H1 (cell line): ENCODE measurements around the gene KIF26B. TPM values are rescaled to one million over a fixed set of nuclear protein-coding genes. Genes with fewer than 3 reads are reported as not detected.

ENCODE experiments used
- CTCF ChIA-PET: fragments of 300-600 bp; sonication (Branson Sonifier 250); formaldehyde crosslinking; loops from one replicate; lab custom pipeline; 2021; ENCODE audit not compliant: partially characterized antibody; lab: Charles Lee
- POLR2A ChIA-PET: fragments of 300-600 bp; sonication (Branson Sonifier 250); formaldehyde crosslinking; loops from one replicate; lab custom pipeline; 2021; ENCODE audit warnings: inconsistent platforms; ENCODE audit not compliant: partially characterized antibody; lab: Charles Lee
- DNase-seq, 2 experiments: peaks; one replicate each; pipeline versions ENCODE4 v3.0.0 to v3.0.0-alpha.2; 2010 to 2022; ENCODE audit warnings: low spot score in 2 of 2, low read depth in 1 of 2, mixed read lengths in 1 of 2
- FAIRE-seq: peaks from 2 replicates; lab custom pipeline; 2011; peaks lifted over from hg19 to GRCh38; lab: Jason Lieb, UNC
- H2AFZ ChIP-seq: 2 replicates; pipeline ENCODE4 v1.8.1; 2012; ENCODE audit warnings: low read length, inconsistent platforms
- H2AK5ac ChIP-seq: 2 replicates; pipeline ENCODE4 v1.6.1; 2013; ENCODE audit warnings: low read depth, low read length
- H2BK120ac ChIP-seq: replicated peaks from 2 replicates; pipeline ENCODE3; 2013; ENCODE audit warnings: low read depth, low read length, inconsistent platforms
- H2BK12ac ChIP-seq: 2 replicates; pipeline ENCODE4 v1.6.1; 2013; ENCODE audit warnings: low read depth, low read length
- H2BK15ac ChIP-seq: 2 replicates; pipeline ENCODE4 v1.6.1; 2013; ENCODE audit warnings: low read length
- H2BK20ac ChIP-seq: 2 replicates; pipeline ENCODE4 v1.6.1; 2013; ENCODE audit warnings: low read length
- H2BK5ac ChIP-seq: 2 replicates; pipeline ENCODE4 v1.6.1; 2013; ENCODE audit warnings: low read depth, low read length
- H3K14ac ChIP-seq: 2 replicates; pipeline ENCODE4 v1.6.1; 2013; ENCODE audit warnings: inconsistent platforms; ENCODE audit not compliant: insufficient read length
- H3K18ac ChIP-seq: 2 replicates; pipeline ENCODE4 v1.6.1; 2013; ENCODE audit warnings: low read length; ENCODE audit errors: extremely low read depth
- H3K23ac ChIP-seq: 2 replicates; pipeline ENCODE4 v1.6.1; 2013; ENCODE audit warnings: inconsistent platforms; ENCODE audit not compliant: insufficient read length
- H3K23me2 ChIP-seq: 2 replicates; pipeline ENCODE4 v1.6.1; 2013; ENCODE audit warnings: low read depth, low read length
- H3K27ac ChIP-seq: 2 replicates; pipeline ENCODE4 v1.6.1; 2011; ENCODE audit warnings: low read depth, low read length, inconsistent platforms
- H3K27me3 ChIP-seq, 4 experiments: replicated peaks in 1 of 4; 1 replicate in 1 of 4; 2 replicates in 3 of 4; pipeline versions ENCODE4 v1.6.1 to v1.8.1; 2011 to 2013; ENCODE audit warnings: low read length in 3 of 4, mild to moderate bottlenecking in 3 of 4, inconsistent platforms in 2 of 4, mixed read lengths in 2 of 4, moderate library complexity in 1 of 4; ENCODE audit not compliant: control insufficient read depth in 3 of 4, insufficient read depth in 3 of 4; ENCODE audit errors: extremely low read depth in 1 of 4
- H3K36me3 ChIP-seq, 4 experiments: 2 replicates each; pipeline versions ENCODE4 v1.6.1 to v1.8.1; 2011 to 2013; ENCODE audit warnings: mild to moderate bottlenecking in 4 of 4, low read length in 3 of 4, moderate library complexity in 2 of 4, control low read depth in 1 of 4, inconsistent platforms in 1 of 4; ENCODE audit not compliant: insufficient read depth in 4 of 4, control insufficient read depth in 2 of 4
- H3K4ac ChIP-seq: replicated peaks from 2 replicates; pipeline ENCODE3; 2013; ENCODE audit warnings: low read length, low read depth, mixed read lengths, inconsistent platforms; ENCODE audit not compliant: insufficient read length
- H3K4me1 ChIP-seq, 4 experiments: replicated peaks in 1 of 4; 1 replicate in 1 of 4; 2 replicates in 3 of 4; pipeline versions ENCODE4 v1.6.1 to v1.8.1; 2011 to 2013; ENCODE audit warnings: low read length in 3 of 4, inconsistent platforms in 2 of 4, mixed read lengths in 1 of 4; ENCODE audit not compliant: insufficient read depth in 4 of 4, control insufficient read depth in 3 of 4
- H3K4me2 ChIP-seq, 2 experiments: 2 replicates each; pipeline versions ENCODE4 v1.6.1 to v1.8.1; 2011 to 2013; ENCODE audit warnings: low read depth in 2 of 2, low read length in 2 of 2, control low read depth in 1 of 2, inconsistent platforms in 1 of 2, mild to moderate bottlenecking in 1 of 2; ENCODE audit not compliant: insufficient read depth in 1 of 2
- H3K4me3 ChIP-seq, 4 experiments: fragments of 200-600, 300-600 bp in 1 of 4; sonication (generic), shearing (Covaris generic), sonication (Bioruptor Twin) in 1 of 4; 2 replicates each; pipeline versions ENCODE4 v1.5.1 to v1.8.1; 2011 to 2016; ENCODE audit warnings: low read length in 4 of 4, low read depth in 3 of 4, control low read depth in 2 of 4, inconsistent platforms in 2 of 4, mild to moderate bottlenecking in 2 of 4, mixed read lengths in 1 of 4, moderate library complexity in 1 of 4; ENCODE audit not compliant: insufficient read depth in 2 of 4; ENCODE audit errors: extremely low read depth in 1 of 4
- H3K56ac ChIP-seq: replicated peaks from 2 replicates; pipeline ENCODE3; 2013; ENCODE audit warnings: low read depth, mild to moderate bottlenecking, mixed read lengths, low read length, inconsistent platforms; ENCODE audit not compliant: insufficient read length
- H3K79me1 ChIP-seq: 2 replicates; pipeline ENCODE4 v1.6.1; 2013; ENCODE audit warnings: low read depth, low read length, control low read depth
- H3K79me2 ChIP-seq, 2 experiments: 2 replicates each; pipeline versions ENCODE4 v1.6.1 to v1.8.1; 2012 to 2013; ENCODE audit warnings: low read length in 2 of 2, mild to moderate bottlenecking in 2 of 2, inconsistent platforms in 1 of 2; ENCODE audit not compliant: insufficient read depth in 2 of 2, control insufficient read depth in 1 of 2
- H3K9ac ChIP-seq, 4 experiments: replicated peaks in 1 of 4; 1 replicate in 1 of 4; 2 replicates in 3 of 4; pipeline versions ENCODE4 v1.6.1 to v1.8.1; 2011 to 2013; ENCODE audit warnings: low read depth in 3 of 4, low read length in 3 of 4, control low read depth in 2 of 4, mild to moderate bottlenecking in 2 of 4, moderate library complexity in 2 of 4, inconsistent platforms in 1 of 4; ENCODE audit errors: extremely low read depth in 1 of 4
- H3K9me3 ChIP-seq, 2 experiments: 2 replicates each; pipeline versions ENCODE4 v1.6.1 to v1.8.1; 2012 to 2013; ENCODE audit warnings: mild to moderate bottlenecking in 2 of 2, moderate library complexity in 2 of 2, control low read depth in 1 of 2, inconsistent platforms in 1 of 2, low read depth in 1 of 2, low read length in 1 of 2, mixed read lengths in 1 of 2; ENCODE audit not compliant: insufficient read depth in 2 of 2
- H4K20me1 ChIP-seq, 2 experiments: replicated peaks in 1 of 2; 2 replicates each; pipeline versions ENCODE3 to v1.8.1; 2011 to 2013; ENCODE audit warnings: inconsistent platforms in 2 of 2, low read length in 2 of 2, mild to moderate bottlenecking in 1 of 2; ENCODE audit not compliant: insufficient read depth in 2 of 2, control insufficient read depth in 1 of 2
- H4K5ac ChIP-seq: 2 replicates; pipeline ENCODE4 v1.6.1; 2013; ENCODE audit warnings: low read length, low read depth, mixed read lengths, inconsistent platforms; ENCODE audit not compliant: insufficient read length
- H4K8ac ChIP-seq: 2 replicates; pipeline ENCODE4 v1.8.0; 2013; ENCODE audit warnings: mild to moderate bottlenecking, moderate library complexity, low read length, inconsistent platforms; ENCODE audit not compliant: insufficient read depth; ENCODE audit errors: extremely low read depth
- H4K91ac ChIP-seq: replicated peaks from 2 replicates; pipeline ENCODE3; 2013; ENCODE audit warnings: low read length, mixed read lengths, inconsistent platforms; ENCODE audit not compliant: insufficient read length
- CHD2 ChIP-seq: IDR thresholded peaks from 2 replicates; pipeline ENCODE4 v1.6.1; 2012; ENCODE audit warnings: low read length, improper control_type of control experiment
- POU5F1 ChIP-seq: IDR thresholded peaks from 2 replicates; pipeline ENCODE4 v1.6.1; 2011; ENCODE audit warnings: low read depth, mild to moderate bottlenecking, low read length, moderate library complexity
- WGBS, 2 experiments: shearing (Covaris generic) in 1 of 2; methylation state at CpG; one replicate each; pipeline versions ENCODE4 v1.1.6 to v1.1.7; 2013 to 2015; ENCODE audit warnings: low lambda C conversion rate in 2 of 2, mixed read lengths in 2 of 2, inconsistent platforms in 1 of 2, low coverage in 1 of 2, missing lambda C conversion rate in 1 of 2; ENCODE audit not compliant: insufficient replicate concordance in 2 of 2, insufficient coverage in 1 of 2, insufficient read length in 1 of 2; ENCODE audit errors: extremely low coverage in 1 of 2, missing lambda C conversion rate in 1 of 2; 5-methylcytosine and 5-hydroxymethylcytosine counted together
- polyA plus RNA-seq, 7 experiments: library from polyadenylated mRNA; depleted of rRNA in 3 of 7; stranded (reverse) in 5 of 7; unstranded in 2 of 7; fragments of >200 nt in 5 of 7; fragments of 200-250 nt in 2 of 7; gene quantifications; 1 replicate in 5 of 7; 2 replicates in 1 of 7; 4 replicates in 1 of 7; pipeline versions ENCODE4 v1.2.1 to v1.2.3, GENCODE V29; 2011 to 2013; ENCODE audit warnings: missing spikeins in 2 of 7, mixed read lengths in 2 of 7
- total RNA-seq: library from RNA; stranded (reverse); fragmentation: NEBNext Ultra II Directional; extraction: Animal tissue kit (Norgen Biotek cat#: 25700); gene quantifications from 2 replicates; pipeline ENCODE4 v1.2.1, GENCODE V29; 2021

Gene KIF26B
- total and polyA plus RNA-seq, 2 of the 8 experiments (the other 6 are each of a cell fraction or from before 2014, with no cell fraction given): 0.06 to 0.28 TPM

GRCh38 chr1:245348626-245349025, 193.8 kb downstream of the KIF26B start:
- no peaks in the 10 kb centered on the region for H3K9me3 ChIP-seq
- H3K27ac ChIP-seq: no peak overlapping the region
- H3K27me3 ChIP-seq: no peaks in the 10 kb centered on the region
- H4K91ac ChIP-seq: peak overlapping the region; percentile 22
- WGBS, 2 experiments: 91% methylated on average over 9 of the region's 9 CpGs; no CpG with 5 or more reads in 1 of the 2 experiments
- no peak overlapping the region for H3K23ac ChIP-seq
- H3K4me2 ChIP-seq: no peak overlapping the region
- H4K8ac ChIP-seq: no peak overlapping the region
- no peak overlapping the region for H3K4me3 ChIP-seq
- H2AFZ ChIP-seq: 0 out of 2 replicates have a peak overlapping the region, but pooled peaks have one; percentile 53
- no peak overlapping the region for H2AK5ac ChIP-seq
- no peak overlapping the region for H2BK15ac ChIP-seq
- DNase-seq: no peak
- H3K4me1 ChIP-seq: peaks cover 0 to 4% (median 3%) of the 10 kb centered on the region in 4 experiments; a peak in 3 of 7 replicates
- no peaks in the 10 kb centered on the region for H3K79me1 ChIP-seq
- no peaks in the 10 kb centered on the region for H4K20me1 ChIP-seq
- H3K23me2 ChIP-seq: no peaks in the 10 kb centered on the region; the same call in 1 of the 2 replicates
- CTCF ChIA-PET: no interaction called here
- H3K79me2 ChIP-seq: no peaks in the 10 kb centered on the region
- no peak overlapping the region for H3K56ac ChIP-seq
- no peak overlapping the region for H3K18ac ChIP-seq
- no peak for TF ChIP-seq CHD2
- TF ChIP-seq POU5F1: no peak
- TF ChIP-seq, all 59 proteins: peak for 0
- Histone ChIP-seq H4K5ac (no peak overlapping the region), H2BK5ac (no peak overlapping the region), H2BK120ac (no peak overlapping the region), H2BK20ac (no peak overlapping the region), H3K14ac (no peak overlapping the region), H3K4ac (no peak overlapping the region), H3K9ac (no peak overlapping the region), H3K36me3 (no peaks in the 10 kb centered on the region), H2BK12ac (no peak overlapping the region)
- FAIRE-seq: no peak
- POLR2A ChIA-PET: no interaction called here
